Caki2 (cell line): ENCODE data around the gene ADD3. TPM values are rescaled to one million over a fixed set of nuclear protein-coding genes. Genes with fewer than 3 reads are reported as not detected.
"Not testable (repeated sequence)": the region's sequence is repeated elsewhere in the genome, so short reads cannot be mapped to it uniquely, and the experiment has no call there.

Source experiments
- DNase-seq: peaks from one replicate; pipeline ENCODE4 v3.0.0-alpha.2; 2015; ENCODE audit warnings: low read depth
- in situ Hi-C: cut with HindIII; loops from 2 replicates; pipeline ENCODE4 v1.10.0; 2016; ENCODE audit warnings: low sequenced_read_pairs, low pct_unique_long_range_greater_than_20kb, mixed read lengths
- total RNA-seq: library from RNA; depleted of rRNA; stranded (reverse); fragments of >200 nt; shearing (Covaris generic); gene quantifications from 2 replicates; pipeline ENCODE4 v1.2.3, GENCODE V29; 2014; ENCODE audit warnings: low replicate concordance

Gene ADD3
- total RNA-seq, 1 experiment from 2014 or later: 342 TPM

- DNase-seq: no peak
- in situ Hi-C loops: no loop called here
These were observed 33.1 kb upstream of the ADD3 start for GRCh38 chr10:109974504-109975191.

GRCh38 chr10:109975244-109976190 lies 32.3 kb upstream of the ADD3 start:
- DNase-seq: no peak
- in situ Hi-C loops: no loop called here

GRCh38 chr10:109976681-109977080 lies 31.1 kb upstream of the ADD3 start:
- no peak for DNase-seq
- in situ Hi-C loops: no loop called here

GRCh38 chr10:109977382-109977806 lies 30.4 kb upstream of the ADD3 start:
- no peak for DNase-seq
- in situ Hi-C loops: no loop called here

- no peak for DNase-seq
- in situ Hi-C loops: no loop called here
These were observed 29.3 kb upstream of the ADD3 start for GRCh38 chr10:109978481-109978880.

GRCh38 chr10:109979215-109979614 lies 28.6 kb upstream of the ADD3 start:
- in situ Hi-C loops: no loop called here
- no peak for DNase-seq

- in situ Hi-C loops: no loop called here
- no peak for DNase-seq
These were observed 26.1 kb upstream of the ADD3 start for GRCh38 chr10:109981650-109982049.

GRCh38 chr10:109982123-109982522 lies 25.7 kb upstream of the ADD3 start:
- DNase-seq: no peak
- in situ Hi-C loops: no loop called here

GRCh38 chr10:109982812-109983211 lies 25.0 kb upstream of the ADD3 start:
- in situ Hi-C loops: no loop called here
- DNase-seq: no peak

- in situ Hi-C loops: no loop called here
- DNase-seq: no peak
These were observed 23.8 kb upstream of the ADD3 start for GRCh38 chr10:109984013-109984412.

- in situ Hi-C loops: not testable (repeated sequence)
These were observed 22.0 kb upstream of the ADD3 start for GRCh38 chr10:109985768-109986167.

GRCh38 chr10:109987452-109988211 lies 20.2 kb upstream of the ADD3 start:
- in situ Hi-C loops: no loop called here
- no peak for DNase-seq

More at GRCh38 chr10:109985768-109986167, 22.0 kb upstream of the ADD3 start:
- not testable (repeated sequence) for DNase-seq

GRCh38 chr10:109988212-109988596 lies 19.6 kb upstream of the ADD3 start:
- in situ Hi-C loops: no loop called here
- DNase-seq: no peak

- in situ Hi-C loops: no loop called here
- DNase-seq: no peak
These were observed 16.4 kb upstream of the ADD3 start for GRCh38 chr10:109991266-109991855.

GRCh38 chr10:109992485-109992884 lies 15.3 kb upstream of the ADD3 start:
- in situ Hi-C loops: no loop called here
- DNase-seq: no peak

GRCh38 chr10:109993551-109994330 lies 14.0 kb upstream of the ADD3 start:
- DNase-seq: no peak
- in situ Hi-C loops: no loop called here

GRCh38 chr10:109994711-109995577 lies 12.8 kb upstream of the ADD3 start:
- in situ Hi-C loops: no loop called here
- no peak for DNase-seq
